NT2/D1 (cell line): ENCODE results near the gene ZFYVE27.

Experiments
- DNase-seq: peaks from one replicate; pipeline ENCODE4 v3.0.0-alpha.2; 2011; ENCODE audit warnings: low read depth, low spot score
- H3K27me3 ChIP-seq: 2 replicates; pipeline ENCODE4 v1.6.0; 2011; ENCODE audit warnings: mild to moderate bottlenecking; ENCODE audit not compliant: insufficient read length, insufficient read depth
- H3K36me3 ChIP-seq: 2 replicates; pipeline ENCODE4 v1.6.1; 2011; ENCODE audit warnings: mild to moderate bottlenecking, low read length, mixed read lengths; ENCODE audit not compliant: insufficient read depth, insufficient read length
- H3K4me1 ChIP-seq: 2 replicates; pipeline ENCODE4 v1.5.1; 2011; ENCODE audit not compliant: insufficient read depth, insufficient read length
- H3K4me3 ChIP-seq: 2 replicates; pipeline ENCODE4 v1.5.1; 2011; ENCODE audit warnings: low read depth; ENCODE audit not compliant: insufficient read length
- H3K9ac ChIP-seq: 2 replicates; pipeline ENCODE4 v1.6.0; 2011; ENCODE audit warnings: low read depth; ENCODE audit not compliant: insufficient read length
- H3K9me3 ChIP-seq: 2 replicates; pipeline ENCODE4 v1.5.1; 2011; ENCODE audit warnings: mild to moderate bottlenecking, low read length; ENCODE audit not compliant: insufficient read depth
- SUZ12 ChIP-seq: IDR thresholded peaks from 2 replicates; pipeline ENCODE4 v1.6.1; 2011; ENCODE audit not compliant: insufficient read length, insufficient read depth; ENCODE audit errors: extremely low read depth
- YY1 ChIP-seq: IDR thresholded peaks from 2 replicates; pipeline ENCODE4 v1.6.1; 2011; ENCODE audit not compliant: insufficient read length, insufficient read depth
- ZNF274 ChIP-seq: IDR thresholded peaks from 2 replicates; pipeline ENCODE4 v1.6.1; 2011; ENCODE audit warnings: mild to moderate bottlenecking, low read depth, low read length

ZFYVE27 gene

GRCh38 chr10:97718178-97718577 is 18.8 kb upstream of the ZFYVE27 start:
- Histone ChIP-seq H3K9ac (peak overlapping the region; percentile 36), H3K27me3 (no peaks in the 10 kb centered on the region), H3K4me3 (no peak overlapping the region), H3K4me1 (peaks cover 3% of the 10 kb centered on the region), H3K36me3 (peaks cover 25% of the 10 kb centered on the region), H3K9me3 (no peaks in the 10 kb centered on the region)
- TF ChIP-seq ZNF274 (no peak), YY1 (no peak), SUZ12 (no peak)
- no peak for DNase-seq

GRCh38 chr10:97718659-97719142 is 18.2 kb upstream of the ZFYVE27 start:
- Histone ChIP-seq H3K4me1 (peaks cover 3% of the 10 kb centered on the region), H3K4me3 (no peak overlapping the region), H3K9ac (no peak overlapping the region), H3K27me3 (no peaks in the 10 kb centered on the region), H3K36me3 (peaks cover 25% of the 10 kb centered on the region), H3K9me3 (no peaks in the 10 kb centered on the region)
- DNase-seq, result no peak
- TF ChIP-seq ZNF274 (no peak), YY1 (no peak), SUZ12 (no peak)

GRCh38 chr10:97719602-97720001 is 17.3 kb upstream of the ZFYVE27 start:
- H3K9ac ChIP-seq, result peak overlapping the region; percentile 42
- peaks cover 3% of the 10 kb centered on the region for H3K4me1 ChIP-seq
- peaks cover 25% of the 10 kb centered on the region for H3K36me3 ChIP-seq
- H3K4me3 ChIP-seq, result no peak overlapping the region
- DNase-seq, result no peak
- H3K9me3 ChIP-seq, result no peaks in the 10 kb centered on the region
- TF ChIP-seq YY1 (no peak), SUZ12 (no peak), ZNF274 (no peak)
- no peaks in the 10 kb centered on the region for H3K27me3 ChIP-seq

- no peak for TF ChIP-seq SUZ12
- TF ChIP-seq ZNF274, result no peak
- TF ChIP-seq YY1, result no peak
- Histone ChIP-seq H3K36me3 (peaks cover 13% of the 10 kb centered on the region), H3K9ac (no peak overlapping the region), H3K4me1 (peaks cover 3% of the 10 kb centered on the region), H3K9me3 (no peaks in the 10 kb centered on the region), H3K4me3 (no peak overlapping the region), H3K27me3 (no peaks in the 10 kb centered on the region)
- DNase-seq, result no peak
These were observed 14.8 kb upstream of the ZFYVE27 start for GRCh38 chr10:97721871-97722780.

- H3K4me1 ChIP-seq, result peaks cover 3% of the 10 kb centered on the region
These were observed 13.9 kb upstream of the ZFYVE27 start for GRCh38 chr10:97723001-97723400.

GRCh38 chr10:97724341-97724941 is 12.5 kb upstream of the ZFYVE27 start:
- H3K27me3 ChIP-seq, result no peaks in the 10 kb centered on the region
- H3K4me3 ChIP-seq, result no peak overlapping the region
- TF ChIP-seq ZNF274 (no peak), SUZ12 (no peak), YY1 (no peak)
- no peaks in the 10 kb centered on the region for H3K9me3 ChIP-seq
- H3K4me1 ChIP-seq, result no peaks in the 10 kb centered on the region
- H3K9ac ChIP-seq, result no peak overlapping the region
- no peak for DNase-seq
- no peaks in the 10 kb centered on the region for H3K36me3 ChIP-seq

More at GRCh38 chr10:97723001-97723400, 13.9 kb upstream of the ZFYVE27 start:
- no peaks in the 10 kb centered on the region for H3K9me3 ChIP-seq
- no peaks in the 10 kb centered on the region for H3K27me3 ChIP-seq
- TF ChIP-seq SUZ12 (no peak), YY1 (no peak), ZNF274 (no peak)
- no peak overlapping the region for H3K9ac ChIP-seq
- DNase-seq, result no peak
- H3K36me3 ChIP-seq, result peaks cover 4% of the 10 kb centered on the region
- no peak overlapping the region for H3K4me3 ChIP-seq

GRCh38 chr10:97726636-97727178 is 10.2 kb upstream of the ZFYVE27 start:
- Histone ChIP-seq H3K9me3 (no peaks in the 10 kb centered on the region), H3K4me3 (no peak overlapping the region), H3K4me1 (no peaks in the 10 kb centered on the region), H3K36me3 (no peaks in the 10 kb centered on the region), H3K9ac (no peak overlapping the region), H3K27me3 (no peaks in the 10 kb centered on the region)
- TF ChIP-seq SUZ12 (no peak), YY1 (no peak), ZNF274 (no peak)
- DNase-seq, result no peak
